AG04449 (cell line): ENCODE measurements around the gene ZNF530.

Experiments
- CTCF ChIA-PET: fragments of 350-600 bp; formaldehyde crosslinking; extraction: SDS; loops from one replicate; lab custom pipeline; 2021; ENCODE audit warnings: antibody characterized with exemption; lab: Yijun Ruan, JAX
- POLR2A ChIA-PET: fragments of 400-600, 350-600 bp; formaldehyde crosslinking; extraction: SDS; loops from one replicate; lab custom pipeline; 2020; ENCODE audit warnings: antibody characterized with exemption, inconsistent platforms; lab: Yijun Ruan, JAX
- DNase-seq: peaks from one replicate; pipeline ENCODE4 v3.0.0-alpha.2; 2010; ENCODE audit warnings: low read depth, low spot score
- H3K4me3 ChIP-seq: 2 replicates; pipeline ENCODE4 v1.5.1; 2011; ENCODE audit warnings: low read depth, mild to moderate bottlenecking, control low read depth, low read length
- TF ChIP-seq, protein P1 (sequence below): IDR thresholded peaks from one replicate; pipeline ENCODE4 v1.5.1; 2011; ENCODE audit warnings: mild to moderate bottlenecking, moderate library complexity, low read length, control low read depth, inconsistent platforms; ENCODE audit not compliant: insufficient read depth; ENCODE audit errors: missing control alignments

Gene ZNF530

DNA sequence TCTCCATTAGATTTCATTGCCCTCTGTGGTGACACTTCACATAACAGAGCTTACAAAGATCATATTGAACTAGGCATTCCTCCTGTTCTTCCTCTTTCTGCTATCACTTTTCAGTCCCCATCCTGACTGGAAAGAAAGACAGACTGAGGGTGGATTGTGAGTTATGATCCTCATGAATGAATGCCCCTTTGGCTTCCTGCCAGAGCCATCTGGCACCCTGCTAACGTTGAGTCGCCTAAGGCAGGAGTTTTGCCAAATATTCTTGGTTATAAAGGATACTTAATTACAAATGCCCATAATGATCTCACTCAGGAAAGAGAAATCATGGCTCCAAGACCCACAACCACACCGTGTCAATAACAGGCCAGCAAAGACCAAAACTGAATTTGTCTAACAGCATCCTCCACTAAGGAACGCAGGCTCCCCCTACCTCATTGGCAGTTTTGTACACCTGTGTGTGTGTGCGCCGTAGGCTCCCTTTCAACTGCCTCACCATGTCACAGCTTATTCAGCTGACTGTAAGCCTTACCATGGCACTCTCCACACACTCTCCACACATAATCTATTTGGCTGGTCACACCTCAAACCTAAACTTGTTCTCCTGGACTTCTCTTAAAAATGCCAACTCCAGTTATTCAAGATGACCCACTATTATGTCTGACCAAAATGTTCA lies 48.8 kb downstream of the ZNF530 start:
- POLR2A ChIA-PET: no interaction called here
- CTCF ChIA-PET: no interaction called here
- TF ChIP-seq, protein P1, sequence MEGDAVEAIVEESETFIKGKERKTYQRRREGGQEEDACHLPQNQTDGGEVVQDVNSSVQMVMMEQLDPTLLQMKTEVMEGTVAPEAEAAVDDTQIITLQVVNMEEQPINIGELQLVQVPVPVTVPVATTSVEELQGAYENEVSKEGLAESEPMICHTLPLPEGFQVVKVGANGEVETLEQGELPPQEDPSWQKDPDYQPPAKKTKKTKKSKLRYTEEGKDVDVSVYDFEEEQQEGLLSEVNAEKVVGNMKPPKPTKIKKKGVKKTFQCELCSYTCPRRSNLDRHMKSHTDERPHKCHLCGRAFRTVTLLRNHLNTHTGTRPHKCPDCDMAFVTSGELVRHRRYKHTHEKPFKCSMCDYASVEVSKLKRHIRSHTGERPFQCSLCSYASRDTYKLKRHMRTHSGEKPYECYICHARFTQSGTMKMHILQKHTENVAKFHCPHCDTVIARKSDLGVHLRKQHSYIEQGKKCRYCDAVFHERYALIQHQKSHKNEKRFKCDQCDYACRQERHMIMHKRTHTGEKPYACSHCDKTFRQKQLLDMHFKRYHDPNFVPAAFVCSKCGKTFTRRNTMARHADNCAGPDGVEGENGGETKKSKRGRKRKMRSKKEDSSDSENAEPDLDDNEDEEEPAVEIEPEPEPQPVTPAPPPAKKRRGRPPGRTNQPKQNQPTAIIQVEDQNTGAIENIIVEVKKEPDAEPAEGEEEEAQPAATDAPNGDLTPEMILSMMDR: no peak
- DNase-seq: no peak
- no peak overlapping the region for H3K4me3 ChIP-seq

DNA sequence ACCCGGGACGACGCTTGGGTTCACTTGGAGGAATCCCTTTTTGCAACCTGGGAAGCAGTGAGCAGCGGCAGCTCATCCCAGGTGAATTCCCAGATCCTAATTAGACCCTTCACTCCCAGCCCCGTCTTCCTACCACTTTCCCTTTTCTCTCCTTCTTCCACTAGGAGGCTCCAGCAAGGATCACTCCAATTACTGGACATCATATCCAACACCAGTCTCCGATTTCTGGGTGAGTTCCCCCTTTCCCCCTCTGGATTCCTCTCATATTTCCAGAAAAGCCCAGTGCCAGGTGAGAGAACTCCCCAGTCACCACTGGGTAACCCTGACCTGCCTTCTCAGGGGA lies 51.9 kb downstream of the ZNF530 start:
- POLR2A ChIA-PET: no interaction called here
- TF ChIP-seq, protein P1: no peak
- no peak overlapping the region for H3K4me3 ChIP-seq
- DNase-seq: no peak
- CTCF ChIA-PET: interaction anchor here (1.4 kb wide), 1 partner anchor 8 kb away, joined by 3 read pairs; no protein-coding TSS in a partner anchor

DNA sequence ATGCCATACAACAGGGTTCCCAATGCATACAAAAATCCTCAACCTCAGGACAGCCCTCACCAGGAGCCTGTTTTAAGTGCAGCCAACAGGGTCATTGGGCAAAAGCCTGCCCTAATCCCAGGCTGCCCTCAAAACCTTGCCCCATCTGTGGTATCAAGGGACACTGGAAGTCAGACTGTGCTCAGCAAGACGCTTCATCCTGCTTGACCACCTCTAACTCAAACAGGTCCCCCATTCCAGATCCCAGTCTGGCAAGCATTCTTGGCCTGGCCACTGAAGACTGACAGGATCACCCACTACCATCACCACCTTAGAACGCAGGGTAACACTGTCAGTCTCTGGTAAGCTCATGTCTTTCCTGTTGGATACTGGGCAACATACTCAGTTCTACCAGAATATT lies 54.0 kb downstream of the ZNF530 start:
- no peak for DNase-seq
- TF ChIP-seq, protein P1: no peak
- ChIA-PET CTCF (no interaction called here), POLR2A (no interaction called here)
- H3K4me3 ChIP-seq: no peak overlapping the region

DNA sequence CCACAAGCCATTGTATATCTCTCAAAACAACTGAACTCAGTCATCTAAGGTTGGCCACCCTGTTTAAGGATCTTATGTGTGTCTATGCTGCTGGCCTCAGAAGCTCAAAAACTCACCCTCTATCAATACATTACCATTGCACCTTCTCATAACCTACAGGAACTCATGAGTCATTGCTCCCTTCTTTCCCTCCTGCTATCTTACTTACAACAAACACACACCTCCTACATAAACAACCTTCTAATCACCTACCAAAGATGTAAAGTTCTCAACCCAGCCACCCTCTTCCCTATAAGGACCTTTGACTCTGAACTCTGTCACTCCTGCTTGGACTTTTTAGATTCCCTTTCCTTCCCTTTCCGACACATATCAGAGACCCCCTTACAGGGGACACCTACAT lies 55.8 kb downstream of the ZNF530 start:
- H3K4me3 ChIP-seq: no peak overlapping the region
- DNase-seq: no peak
- ChIA-PET CTCF (no interaction called here), POLR2A (no interaction called here)
- TF ChIP-seq, protein P1: no peak

DNA sequence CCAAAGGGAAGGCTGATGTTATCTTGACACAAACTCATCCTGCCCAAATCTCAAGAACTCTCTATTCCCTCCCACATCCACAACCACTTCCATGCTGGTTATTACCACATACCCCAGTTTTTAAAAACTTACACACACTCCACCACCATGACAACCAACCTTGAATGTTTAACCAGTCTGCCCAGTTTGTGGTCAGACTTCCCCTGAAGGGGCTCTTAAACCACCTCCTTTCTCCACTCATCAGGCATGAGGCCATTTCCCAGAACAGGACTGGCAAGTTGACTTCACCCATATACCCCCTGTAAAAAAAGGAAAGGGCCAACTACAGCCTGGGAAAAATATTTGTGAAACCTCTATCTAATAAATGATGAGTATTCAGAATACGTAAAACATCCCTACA lies 56.7 kb downstream of the ZNF530 start:
- no peak overlapping the region for H3K4me3 ChIP-seq
- no peak for DNase-seq
- POLR2A ChIA-PET: no interaction called here
- TF ChIP-seq, protein P1: no peak
- CTCF ChIA-PET: no interaction called here
